GM18517 (cell line): ENCODE results near the gene CIDEA.
A peak's percentile ranks its signal among the peaks of the same experiment; 100 is the strongest.
"Not testable (repeated sequence)": the region's sequence is repeated elsewhere in the genome, so short reads cannot be mapped to it uniquely, and the experiment has no call there.

Experiments
- ATAC-seq: cut with Tn5 transposase; IDR thresholded peaks from one replicate; pipeline ENCODE4 v1.9.1; 2021; ENCODE audit warnings: mild to moderate bottlenecking, moderate library complexity; ENCODE audit not compliant: unreplicated experiment

CIDEA gene

GRCh38 chr18:12254136-12254819 lies at the start of gene CIDEA:
Gene CIDEA (plus strand): TSS chr18:12254361. CDS start chr18:12254384, 23 bp downstream.
- ATAC-seq, result no peak

- ATAC-seq, result not testable (repeated sequence)
Observed at GRCh38 chr18:12208296-12209153, 45.6 kb upstream of the CIDEA start.

- not testable (repeated sequence) for ATAC-seq
Observed at GRCh38 chr18:12212308-12212707, 41.9 kb upstream of the CIDEA start.

- ATAC-seq, result not testable (repeated sequence)
Observed at GRCh38 chr18:12214296-12215005, 39.7 kb upstream of the CIDEA start.

- not testable (repeated sequence) for ATAC-seq
Observed at GRCh38 chr18:12216471-12216870, 37.7 kb upstream of the CIDEA start.

- not testable (repeated sequence) for ATAC-seq
Observed at GRCh38 chr18:12218603-12219002, 35.6 kb upstream of the CIDEA start.

GRCh38 chr18:12222041-12222440 lies 32.1 kb upstream of the CIDEA start:
- not testable (repeated sequence) for ATAC-seq

- ATAC-seq, result not testable (repeated sequence)
Observed at GRCh38 chr18:12223326-12223725, 30.8 kb upstream of the CIDEA start.

GRCh38 chr18:12226807-12227206 lies 27.4 kb upstream of the CIDEA start:
- ATAC-seq, result not testable (repeated sequence)

GRCh38 chr18:12227399-12228186 lies 26.6 kb upstream of the CIDEA start:
- ATAC-seq, result peak; percentile 38

GRCh38 chr18:12228308-12228707 lies 25.9 kb upstream of the CIDEA start:
- ATAC-seq, result peak; percentile 61

- not testable (repeated sequence) for ATAC-seq
Observed at GRCh38 chr18:12230561-12230960, 23.6 kb upstream of the CIDEA start.

GRCh38 chr18:12231040-12231882 lies 22.9 kb upstream of the CIDEA start:
- ATAC-seq, result no peak

- ATAC-seq, result no peak
Observed at GRCh38 chr18:12231986-12232385, 22.2 kb upstream of the CIDEA start.

GRCh38 chr18:12233378-12233777 lies 20.8 kb upstream of the CIDEA start:
- ATAC-seq, result no peak

- no peak for ATAC-seq
Observed at GRCh38 chr18:12234451-12235190, 19.5 kb upstream of the CIDEA start.

GRCh38 chr18:12236141-12236540 lies 18.0 kb upstream of the CIDEA start:
- ATAC-seq, result no peak

GRCh38 chr18:12236934-12237832 lies 17.0 kb upstream of the CIDEA start:
- ATAC-seq, result no peak
